Activated T-cell treated with anti-CD3 and anti-CD28 coated beads, Interleukin-2, amount 50 U/mL, for 72 hours (primary cell): ENCODE measurements around the gene ARHGEF10L. TPM values are rescaled to one million over a fixed set of nuclear protein-coding genes. Genes with fewer than 3 reads are reported as not detected.
"Not testable (repeated sequence)": the region's sequence is repeated elsewhere in the genome, so short reads cannot be mapped to it uniquely, and the experiment has no call there.

Source experiments
- ATAC-seq, 2 donors: fragments of 150-1000 bp; cut with Tn5 transposase; replicated peaks in 1 of 2; 2 replicates each; pipeline ENCODE4 v1.10.0; 2021; ENCODE audit warnings: moderate library complexity in 2 of 2, mild to moderate bottlenecking in 1 of 2
- DNase-seq, 2 donors: peaks; one replicate each; pipeline ENCODE4 v3.0.0; 2021 to 2022; ENCODE audit warnings: mixed read lengths in 1 of 2
- H3K27ac Mint-ChIP-seq: one replicate; pipeline ENCODE4 v1.8.0; 2022; ENCODE audit warnings: mild to moderate bottlenecking, moderate library complexity, mixed read lengths
- H3K27me3 Mint-ChIP-seq: one replicate; pipeline ENCODE4 v1.8.0; 2022; ENCODE audit warnings: low read depth, mixed read lengths
- H3K36me3 Mint-ChIP-seq, 2 donors: one replicate each; pipeline ENCODE4 v1.8.0; 2022; ENCODE audit warnings: mixed read lengths in 2 of 2, mild to moderate bottlenecking in 1 of 2; ENCODE audit not compliant: insufficient read depth in 2 of 2
- H3K4me1 Mint-ChIP-seq: one replicate; pipeline ENCODE4 v1.8.0; 2022; ENCODE audit warnings: low read depth, mixed read lengths
- H3K4me3 Mint-ChIP-seq, 2 donors: one replicate each; pipeline ENCODE4 v1.8.0; 2022; ENCODE audit warnings: mild to moderate bottlenecking in 2 of 2, mixed read lengths in 2 of 2, moderate library complexity in 2 of 2
- H3K9me3 Mint-ChIP-seq, 2 donors: one replicate each; pipeline ENCODE4 v1.8.0; 2022; ENCODE audit warnings: mixed read lengths in 2 of 2
- total RNA-seq, 2 donors: library from RNA; stranded (reverse); gene quantifications; one replicate each; pipeline ENCODE4 v1.2.3, GENCODE V29; 2022

ARHGEF10L gene
- total RNA-seq, result not detected

GRCh38 chr1:17539477-17540254, at the start of gene ARHGEF10L:
Gene ARHGEF10L, plus strand, starts transcription at chr1:17539698. Its CDS starts 40,898 bp downstream, at chr1:17580596.
- H3K4me3 Mint-ChIP-seq, result peak within 1 kb of the TSS; percentile 59 to 73
- no peaks in the 10 kb centered on the region for H3K9me3 Mint-ChIP-seq
- no peak for ATAC-seq
- no peak within 1 kb of the TSS for H3K27ac Mint-ChIP-seq
- H3K27me3 Mint-ChIP-seq, result peaks cover 36% of the 10 kb centered on the region
- no peaks in the 10 kb centered on the region for H3K36me3 Mint-ChIP-seq
- DNase-seq, result no peak
- H3K4me1 Mint-ChIP-seq, result peaks cover 9% of the 10 kb centered on the region

- H3K27ac Mint-ChIP-seq, H3K36me3 Mint-ChIP-seq, ATAC-seq, H3K4me3 Mint-ChIP-seq, H3K27me3 Mint-ChIP-seq, H3K9me3 Mint-ChIP-seq, DNase-seq: not testable (repeated sequence)
- peaks cover 12% of the 10 kb centered on the region for H3K4me1 Mint-ChIP-seq
These were observed 49.6 kb upstream of the ARHGEF10L start for GRCh38 chr1:17489768-17490417.

- H3K27ac Mint-ChIP-seq, H3K4me3 Mint-ChIP-seq, ATAC-seq, H3K9me3 Mint-ChIP-seq, H3K27me3 Mint-ChIP-seq, H3K36me3 Mint-ChIP-seq, DNase-seq, H3K4me1 Mint-ChIP-seq: not testable (repeated sequence)
These were observed 48.8 kb upstream of the ARHGEF10L start for GRCh38 chr1:17490667-17491066.

GRCh38 chr1:17494114-17494729, 45.3 kb upstream of the ARHGEF10L start:
- H3K4me1 Mint-ChIP-seq, result no peaks in the 10 kb centered on the region
- H3K27ac Mint-ChIP-seq, result no peak overlapping the region
- H3K27me3 Mint-ChIP-seq, result peaks cover 7% of the 10 kb centered on the region
- peak; percentile 98 to 99 for ATAC-seq
- H3K4me3 Mint-ChIP-seq, result no peak overlapping the region
- no peaks in the 10 kb centered on the region for H3K36me3 Mint-ChIP-seq
- DNase-seq, result peak; percentile 72
- H3K9me3 Mint-ChIP-seq, result no peaks in the 10 kb centered on the region

GRCh38 chr1:17496419-17496818, 43.1 kb upstream of the ARHGEF10L start:
- Mint-ChIP-seq H3K27me3 (peaks cover 7% of the 10 kb centered on the region), H3K4me1 (no peaks in the 10 kb centered on the region), H3K9me3 (no peaks in the 10 kb centered on the region), H3K27ac (no peak overlapping the region), H3K4me3 (no peak overlapping the region), H3K36me3 (no peaks in the 10 kb centered on the region)
- ATAC-seq (no peak), DNase-seq (no peak)

GRCh38 chr1:17498214-17498613, 41.3 kb upstream of the ARHGEF10L start:
- Mint-ChIP-seq H3K4me3 (no peak overlapping the region), H3K27ac (no peak overlapping the region), H3K9me3 (no peaks in the 10 kb centered on the region), H3K36me3 (no peaks in the 10 kb centered on the region), H3K4me1 (no peaks in the 10 kb centered on the region), H3K27me3 (peaks cover 7% of the 10 kb centered on the region)
- DNase-seq, result no peak
- ATAC-seq, result no peak

- peaks cover 7% of the 10 kb centered on the region for H3K27me3 Mint-ChIP-seq
- H3K36me3 Mint-ChIP-seq, result no peaks in the 10 kb centered on the region
- no peaks in the 10 kb centered on the region for H3K4me1 Mint-ChIP-seq
- ATAC-seq (peak; percentile 59 to 60), DNase-seq (peak; percentile 67 to 70)
- no peaks in the 10 kb centered on the region for H3K9me3 Mint-ChIP-seq
- H3K27ac Mint-ChIP-seq, result no peak overlapping the region
- no peak overlapping the region for H3K4me3 Mint-ChIP-seq
These were observed 37.1 kb upstream of the ARHGEF10L start for GRCh38 chr1:17502326-17502778.

- Mint-ChIP-seq H3K27ac (no peak overlapping the region), H3K27me3 (peaks cover 7% of the 10 kb centered on the region), H3K9me3 (no peaks in the 10 kb centered on the region), H3K4me3 (no peak overlapping the region), H3K36me3 (no peaks in the 10 kb centered on the region), H3K4me1 (no peaks in the 10 kb centered on the region)
- DNase-seq (no peak), ATAC-seq (no peak)
These were observed 36.4 kb upstream of the ARHGEF10L start for GRCh38 chr1:17503146-17503545.

GRCh38 chr1:17507200-17507599, 32.3 kb upstream of the ARHGEF10L start:
- H3K27me3 Mint-ChIP-seq, H3K27ac Mint-ChIP-seq, H3K36me3 Mint-ChIP-seq, ATAC-seq, H3K4me1 Mint-ChIP-seq, H3K4me3 Mint-ChIP-seq, DNase-seq, H3K9me3 Mint-ChIP-seq: not testable (repeated sequence)

- Mint-ChIP-seq H3K27ac (no peak overlapping the region), H3K9me3 (no peaks in the 10 kb centered on the region), H3K27me3 (no peaks in the 10 kb centered on the region), H3K36me3 (no peaks in the 10 kb centered on the region), H3K4me1 (no peaks in the 10 kb centered on the region), H3K4me3 (no peak overlapping the region)
- no peak for DNase-seq
- ATAC-seq, result no peak
These were observed 31.6 kb upstream of the ARHGEF10L start for GRCh38 chr1:17507915-17508314.

GRCh38 chr1:17509363-17509762, 30.1 kb upstream of the ARHGEF10L start:
- H3K4me1 Mint-ChIP-seq, result no peaks in the 10 kb centered on the region
- no peak for ATAC-seq
- H3K27ac Mint-ChIP-seq, result no peak overlapping the region
- no peaks in the 10 kb centered on the region for H3K9me3 Mint-ChIP-seq
- DNase-seq, result no peak
- H3K36me3 Mint-ChIP-seq, result no peaks in the 10 kb centered on the region
- no peak overlapping the region for H3K4me3 Mint-ChIP-seq
- no peaks in the 10 kb centered on the region for H3K27me3 Mint-ChIP-seq

GRCh38 chr1:17510138-17510537, 29.4 kb upstream of the ARHGEF10L start:
- Mint-ChIP-seq H3K4me3 (no peak overlapping the region), H3K27ac (no peak overlapping the region), H3K36me3 (no peaks in the 10 kb centered on the region), H3K9me3 (no peaks in the 10 kb centered on the region), H3K27me3 (no peaks in the 10 kb centered on the region), H3K4me1 (no peaks in the 10 kb centered on the region)
- DNase-seq (no peak), ATAC-seq (no peak)

GRCh38 chr1:17511188-17511587, 28.3 kb upstream of the ARHGEF10L start:
- H3K4me1 Mint-ChIP-seq, result no peaks in the 10 kb centered on the region
- DNase-seq (no peak), ATAC-seq (no peak)

More at GRCh38 chr1:17511188-17511587, 28.3 kb upstream of the ARHGEF10L start:
- H3K4me3 Mint-ChIP-seq, result no peak overlapping the region
- no peaks in the 10 kb centered on the region for H3K9me3 Mint-ChIP-seq
- peaks cover 6% of the 10 kb centered on the region for H3K27me3 Mint-ChIP-seq
- no peak overlapping the region for H3K27ac Mint-ChIP-seq
- H3K36me3 Mint-ChIP-seq, result no peaks in the 10 kb centered on the region
